OCI-LY7 (cell line): ENCODE measurements around the gene THRB.
"Not testable (repeated sequence)": the region's sequence is repeated elsewhere in the genome, so short reads cannot be mapped to it uniquely, and the experiment has no call there.

ENCODE experiments used
- CTCF ChIP-seq: fragments of 200-600 bp; sonication (generic); conservative IDR thresholded peaks from 2 replicates; pipeline ENCODE4 v1.5.1; 2014; ENCODE audit warnings: mild to moderate bottlenecking, antibody characterized with exemption, low read length, moderate library complexity, mixed read lengths
- EZH2phosphoT487 ChIP-seq: fragments of 200-600 bp; sonication (generic); IDR thresholded peaks from 2 replicates; pipeline ENCODE4 v1.6.1; 2018; ENCODE audit warnings: low read depth, borderline replicate concordance, mild to moderate bottlenecking, mixed run types, antibody characterized with exemption, low read length, moderate library complexity, mixed read lengths

DNA sequence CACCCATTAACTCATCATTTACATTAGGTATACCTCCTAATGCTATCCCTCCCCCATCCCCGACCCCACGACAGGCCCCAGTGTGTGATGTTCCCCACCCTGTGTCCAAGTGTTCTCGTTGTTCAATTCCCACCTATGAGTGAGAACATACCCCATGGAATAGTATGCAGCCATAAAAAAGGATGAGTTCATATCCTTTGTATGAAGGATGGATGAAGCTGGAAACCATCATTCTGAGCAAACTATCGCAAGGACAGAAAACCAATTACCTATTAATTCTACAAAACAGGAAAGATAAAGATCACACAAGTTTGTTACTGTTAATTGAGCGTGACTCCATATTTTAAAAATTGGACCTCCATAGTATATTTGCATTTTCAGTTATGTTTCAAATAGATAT, 81.0 kb downstream of the THRB start:
- not testable (repeated sequence) for TF ChIP-seq EZH2phosphoT487, CTCF
